Activated T-cell treated with anti-CD3 and anti-CD28 coated beads, Interleukin-2, amount 50 U/mL, for 24 hours (primary cell): ENCODE results near the gene CLDN7.

ENCODE experiments used
- DNase-seq: peaks from one replicate; pipeline ENCODE4 v3.0.0-alpha.2; 2020
- H3K27ac Mint-ChIP-seq: 2 replicates; pipeline ENCODE4 v1.8.0; 2020; ENCODE audit warnings: mild to moderate bottlenecking, mixed read lengths
- H3K27me3 Mint-ChIP-seq: 2 replicates; pipeline ENCODE4 v1.8.0; 2020; ENCODE audit warnings: mixed read lengths
- H3K36me3 Mint-ChIP-seq: 2 replicates; pipeline ENCODE4 v1.8.0; 2020; ENCODE audit warnings: low read depth, mixed read lengths
- H3K4me1 Mint-ChIP-seq: 2 replicates; pipeline ENCODE4 v1.8.0; 2020; ENCODE audit warnings: low read depth, mixed read lengths
- H3K4me3 Mint-ChIP-seq: 2 replicates; pipeline ENCODE4 v1.8.0; 2020; ENCODE audit warnings: mild to moderate bottlenecking, moderate library complexity, mixed read lengths
- H3K9me3 Mint-ChIP-seq: 2 replicates; pipeline ENCODE4 v1.8.0; 2020; ENCODE audit warnings: mixed read lengths

The CLDN7 gene

DNA sequence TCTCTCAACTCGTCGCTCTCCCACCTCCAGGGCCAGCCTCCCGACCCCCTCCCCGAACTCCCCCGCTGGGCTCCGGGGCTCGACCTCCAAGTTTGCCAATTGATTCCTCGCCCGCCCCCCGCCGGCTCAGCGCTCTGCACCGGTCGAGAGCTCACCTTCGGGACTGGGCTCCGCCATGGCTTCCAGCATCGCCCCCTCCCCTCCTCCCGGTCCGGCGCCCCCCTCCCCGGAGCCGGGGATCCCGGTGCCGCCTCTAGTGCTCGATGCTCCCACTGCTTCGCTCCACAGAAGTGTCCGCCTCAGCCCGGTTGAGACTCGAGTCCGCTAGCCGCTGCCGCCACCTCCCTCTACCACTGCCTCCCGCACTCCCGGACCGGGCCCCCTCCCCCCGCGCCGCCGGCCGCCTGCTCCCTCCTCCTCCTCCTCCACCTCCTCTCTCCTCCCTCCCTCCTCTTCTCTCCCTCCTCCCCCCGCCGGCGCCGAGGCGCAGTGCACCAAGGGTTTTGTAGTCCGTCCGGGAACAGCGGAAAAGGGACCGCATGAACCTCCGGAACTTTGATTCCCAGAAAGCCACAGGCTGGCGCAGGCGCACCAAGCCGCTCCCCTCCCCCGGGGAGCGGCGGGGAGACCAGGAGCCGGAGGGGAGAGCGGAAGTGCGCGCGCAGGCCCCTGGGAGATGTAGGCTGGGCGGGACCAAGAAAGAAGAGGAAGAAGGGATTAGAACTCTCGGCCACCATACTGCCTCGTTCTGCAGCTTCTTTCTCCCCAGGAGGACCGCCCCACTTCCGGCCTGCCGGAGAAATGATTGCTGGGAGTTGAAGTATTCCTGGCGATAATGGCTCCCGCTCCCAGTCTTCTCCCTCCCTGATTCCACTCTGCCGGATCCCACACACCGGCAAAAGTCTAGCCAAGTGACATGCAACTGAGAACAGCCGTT is 22.9 kb downstream of the CLDN7 start, which contains the start of gene PHF23:
TSS of gene PHF23 (minus strand) at position 367 of the 937 bp plus-strand sequence. CDS start at position 189, 178 bp downstream.
- Mint-ChIP-seq H3K36me3 (peaks cover 81% of the 10 kb centered on the region), H3K4me3 (peak within 1 kb of the TSS; percentile 98), H3K27ac (peak within 1 kb of the TSS; percentile 99), H3K4me1 (peaks cover 68% of the 10 kb centered on the region), H3K27me3 (no peaks in the 10 kb centered on the region), H3K9me3 (no peaks in the 10 kb centered on the region)
- DNase-seq: peak; percentile 97

DNA sequence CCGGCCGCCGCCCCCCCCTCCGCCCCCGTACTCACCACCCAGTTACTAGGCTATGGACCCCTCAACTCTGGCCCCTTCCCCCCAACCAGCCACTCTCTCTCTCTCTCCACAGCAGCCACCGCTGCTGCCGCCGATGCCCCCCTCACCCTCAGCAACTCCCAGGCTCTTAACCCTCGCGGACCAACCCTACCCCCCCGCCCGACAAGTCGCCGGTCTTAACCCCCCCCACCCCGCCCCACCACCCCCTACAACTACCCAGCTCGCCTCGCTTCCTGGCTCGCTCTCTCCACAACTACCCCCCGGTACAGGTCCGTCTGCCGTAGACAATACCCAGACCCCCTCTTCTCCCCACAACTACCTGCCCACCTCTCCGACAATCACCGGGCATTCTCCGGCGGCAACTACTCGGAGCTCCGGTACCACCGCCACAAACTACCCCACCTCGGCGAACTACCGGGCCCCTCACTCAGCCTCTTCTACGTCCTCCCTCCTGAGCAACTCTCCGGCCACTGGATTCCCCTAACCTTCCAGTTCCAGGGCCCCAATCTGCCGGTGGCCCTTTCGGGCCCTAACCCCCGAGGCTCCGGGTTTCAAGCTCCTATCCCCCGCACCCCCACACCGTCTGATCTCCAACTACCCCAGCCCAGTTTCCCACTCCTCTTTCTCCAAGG is 23.7 kb downstream of the CLDN7 start:
- H3K27ac Mint-ChIP-seq: peak overlapping the region; percentile 99
- H3K36me3 Mint-ChIP-seq: peaks cover 81% of the 10 kb centered on the region
- no peaks in the 10 kb centered on the region for H3K27me3 Mint-ChIP-seq
- peak; percentile 66 for DNase-seq
- no peaks in the 10 kb centered on the region for H3K9me3 Mint-ChIP-seq
- peak overlapping the region; percentile 98 for H3K4me3 Mint-ChIP-seq
- peaks cover 68% of the 10 kb centered on the region for H3K4me1 Mint-ChIP-seq

DNA sequence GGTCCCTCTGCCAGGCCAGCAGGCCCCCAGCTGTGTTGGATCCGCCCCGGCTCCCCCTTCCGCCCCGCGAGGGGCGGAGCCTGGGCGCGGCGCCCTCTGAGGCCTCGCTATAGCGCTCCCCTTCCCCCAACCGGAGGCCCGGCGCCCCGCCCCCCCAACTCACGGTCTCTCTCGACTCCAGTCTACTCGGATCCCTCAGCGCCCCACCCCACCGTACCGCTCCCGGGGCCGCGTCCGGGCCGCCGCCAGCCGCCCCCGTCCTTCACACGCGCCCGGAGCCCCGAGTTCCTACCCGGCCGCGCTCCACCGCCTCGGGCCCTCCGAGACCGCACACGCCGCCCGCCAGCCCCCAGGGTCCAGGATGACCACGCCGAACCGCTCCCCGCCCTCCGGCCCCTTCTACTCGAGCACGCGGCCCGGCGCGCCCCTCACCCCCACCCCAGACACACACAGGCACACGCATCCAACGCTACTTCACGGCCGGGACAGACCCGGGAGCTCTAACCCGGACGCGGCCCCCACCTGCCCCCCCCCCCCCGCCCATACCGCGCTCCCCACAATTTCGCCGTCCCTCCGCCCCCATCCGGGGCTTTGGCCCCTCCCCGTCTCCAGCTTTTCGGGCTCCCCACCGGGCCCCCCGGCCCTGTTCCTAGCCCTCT is 24.4 kb downstream of the CLDN7 start:
- peak overlapping the region; percentile 98 for H3K4me3 Mint-ChIP-seq
- H3K27ac Mint-ChIP-seq: peak overlapping the region; percentile 87
- H3K27me3 Mint-ChIP-seq: no peaks in the 10 kb centered on the region
- peaks cover 66% of the 10 kb centered on the region for H3K4me1 Mint-ChIP-seq
- H3K36me3 Mint-ChIP-seq: peaks cover 82% of the 10 kb centered on the region
- H3K9me3 Mint-ChIP-seq: no peaks in the 10 kb centered on the region
- peak; percentile 90 for DNase-seq

DNA sequence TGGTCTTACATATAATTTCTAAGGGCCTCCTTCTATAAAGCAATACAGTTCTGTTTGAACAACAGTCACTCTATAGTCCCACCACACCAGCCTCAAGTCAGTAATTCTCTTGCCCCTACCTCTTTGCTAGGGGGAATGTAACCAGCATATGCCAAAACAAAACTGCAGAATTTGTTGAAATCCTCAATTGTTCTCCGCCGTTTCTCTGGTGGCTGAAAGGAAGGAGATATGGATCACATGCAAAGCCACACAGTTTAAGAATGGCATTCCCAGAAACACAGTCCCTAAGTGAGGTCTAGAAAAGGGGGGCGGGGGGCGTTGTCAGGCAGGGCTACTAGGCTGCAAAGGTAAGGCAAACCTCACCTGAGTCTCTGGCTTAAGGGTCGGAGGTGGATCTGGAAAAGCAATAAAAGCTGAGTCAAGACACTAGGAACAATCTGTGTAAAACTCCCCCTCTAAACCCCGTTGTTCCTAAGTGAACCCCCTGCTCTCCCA is 25.0 kb downstream of the CLDN7 start:
- H3K4me3 Mint-ChIP-seq: peak overlapping the region; percentile 98
- no peaks in the 10 kb centered on the region for H3K9me3 Mint-ChIP-seq
- peak overlapping the region; percentile 87 for H3K27ac Mint-ChIP-seq
- no peak for DNase-seq
- peaks cover 80% of the 10 kb centered on the region for H3K36me3 Mint-ChIP-seq
- H3K4me1 Mint-ChIP-seq: peaks cover 65% of the 10 kb centered on the region
- no peaks in the 10 kb centered on the region for H3K27me3 Mint-ChIP-seq

DNA sequence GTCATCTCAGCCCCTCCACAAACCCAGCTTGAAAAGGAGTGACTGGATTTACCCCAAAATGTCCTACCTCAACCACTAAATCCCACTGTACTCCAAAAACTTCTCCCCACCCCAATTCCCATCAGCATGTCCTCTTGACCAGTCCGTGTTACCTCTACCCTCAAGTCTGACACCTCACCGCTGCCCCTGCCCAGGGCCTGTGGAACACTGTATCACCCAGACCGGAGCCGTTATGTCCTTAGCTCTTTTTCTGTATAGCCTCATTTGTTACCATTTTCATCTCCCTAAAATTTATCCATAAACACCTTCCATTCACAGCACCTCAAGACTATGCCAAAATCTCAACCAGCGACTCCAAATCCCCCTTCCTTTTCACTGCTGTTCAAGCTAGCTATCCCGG is 25.5 kb downstream of the CLDN7 start:
- Mint-ChIP-seq H3K27ac (peak overlapping the region; percentile 87), H3K9me3 (no peaks in the 10 kb centered on the region), H3K4me1 (peaks cover 67% of the 10 kb centered on the region), H3K27me3 (no peaks in the 10 kb centered on the region), H3K4me3 (peak overlapping the region; percentile 98), H3K36me3 (peaks cover 80% of the 10 kb centered on the region)
- no peak for DNase-seq

DNA sequence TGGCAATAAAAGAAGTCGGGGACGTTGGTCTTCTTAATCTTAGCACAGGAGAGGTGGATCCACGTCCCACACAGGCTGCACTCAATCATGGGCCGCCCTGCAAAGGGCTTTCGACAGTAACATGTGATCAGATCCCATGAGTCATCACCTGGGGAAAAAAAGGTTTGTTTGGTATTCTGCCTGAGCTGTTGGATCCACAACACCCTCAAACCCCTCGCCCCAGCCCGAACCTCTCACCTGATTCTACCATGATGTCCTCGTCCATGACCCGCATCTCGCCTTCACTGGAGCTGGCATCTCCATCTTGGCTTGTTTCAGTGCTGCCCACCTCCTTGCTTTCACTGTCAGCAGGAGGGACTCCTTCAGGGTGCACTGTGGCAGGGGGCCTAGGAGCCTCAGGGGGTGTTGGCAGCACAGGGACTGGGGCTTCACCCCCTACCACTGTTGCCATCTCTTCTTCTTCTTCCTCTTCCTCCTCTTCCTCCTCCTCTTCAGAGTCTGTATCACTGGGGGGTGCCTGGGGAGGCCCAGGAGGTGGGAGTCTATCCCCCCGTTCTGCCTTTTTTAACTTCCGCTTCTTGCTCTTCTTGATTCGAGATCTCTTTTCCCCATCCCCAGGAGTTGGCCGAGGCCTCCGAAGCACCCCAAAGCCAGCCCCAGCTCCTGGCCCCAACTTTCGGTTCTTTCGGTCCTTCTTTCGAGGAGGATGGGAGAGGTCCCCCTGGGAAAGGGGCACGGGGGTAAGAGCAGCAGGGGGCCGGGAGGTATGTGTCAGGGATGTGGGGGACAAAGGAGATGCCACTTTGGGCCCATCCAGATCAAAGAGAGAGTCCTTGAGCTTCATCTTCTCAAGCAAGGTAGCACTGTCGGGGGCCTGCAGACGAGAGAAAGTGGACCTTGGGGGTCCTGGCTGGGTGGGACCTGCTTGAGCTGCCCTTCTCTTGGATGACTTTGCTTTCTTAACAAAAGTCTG is 26.3 kb downstream of the CLDN7 start:
- no peak for DNase-seq
- H3K27ac Mint-ChIP-seq: peak overlapping the region; percentile 96
- peaks cover 63% of the 10 kb centered on the region for H3K4me1 Mint-ChIP-seq
- peaks cover 77% of the 10 kb centered on the region for H3K36me3 Mint-ChIP-seq
- no peaks in the 10 kb centered on the region for H3K9me3 Mint-ChIP-seq
- peak overlapping the region; percentile 96 for H3K4me3 Mint-ChIP-seq
- H3K27me3 Mint-ChIP-seq: no peaks in the 10 kb centered on the region

DNA sequence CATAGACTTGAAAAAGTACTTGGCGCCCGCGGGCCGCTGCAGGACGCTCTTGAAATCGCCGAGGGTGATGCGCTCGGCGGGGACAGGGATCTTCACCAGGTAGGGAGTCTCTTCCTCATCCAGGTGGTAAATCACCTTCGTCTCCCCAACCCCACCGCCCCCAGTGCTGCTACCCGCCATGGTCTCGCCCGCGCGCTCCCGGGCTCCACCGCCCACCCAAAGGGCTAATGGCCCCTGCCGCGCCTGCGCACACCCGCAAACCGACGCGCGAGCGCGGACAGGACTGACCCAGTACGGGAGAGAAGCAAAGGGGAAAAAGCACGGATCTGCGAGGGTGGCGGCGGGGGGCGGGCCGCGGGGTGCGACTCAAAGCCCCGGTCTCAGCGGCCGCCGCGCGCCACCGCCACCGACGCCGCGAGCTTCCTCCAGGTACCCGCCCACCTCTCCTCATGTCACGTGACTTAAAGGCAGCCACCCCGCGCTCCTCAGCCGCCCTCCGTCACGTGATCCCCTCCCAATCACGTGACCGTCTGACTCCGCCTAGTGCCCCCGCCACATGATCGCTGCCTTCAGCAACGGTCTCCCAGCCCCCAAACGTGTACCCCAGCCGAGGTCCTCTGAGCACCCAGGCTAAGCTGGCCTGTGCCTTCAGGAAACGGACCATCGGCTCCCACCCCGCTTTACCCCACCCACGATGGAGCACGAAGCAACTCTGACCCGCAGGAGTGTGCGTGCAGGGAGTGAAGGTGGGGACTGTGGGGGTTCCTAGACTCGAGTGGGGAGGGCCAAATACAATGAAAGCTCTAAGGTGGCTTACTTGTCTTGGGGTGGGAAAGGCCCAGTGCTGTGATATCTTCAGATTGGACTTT is 28.0 kb downstream of the CLDN7 start, which contains the start of gene DVL2:
TSS of gene DVL2 (minus strand) at position 435 of the 869 bp plus-strand sequence. CDS start at position 180, 255 bp downstream.
- peaks cover 80% of the 10 kb centered on the region for H3K36me3 Mint-ChIP-seq
- H3K27ac Mint-ChIP-seq: peak within 1 kb of the TSS; percentile 96
- H3K27me3 Mint-ChIP-seq: no peaks in the 10 kb centered on the region
- peaks cover 56% of the 10 kb centered on the region for H3K4me1 Mint-ChIP-seq
- no peaks in the 10 kb centered on the region for H3K9me3 Mint-ChIP-seq
- DNase-seq: peak; percentile 95
- H3K4me3 Mint-ChIP-seq: peak within 1 kb of the TSS; percentile 96

DNA sequence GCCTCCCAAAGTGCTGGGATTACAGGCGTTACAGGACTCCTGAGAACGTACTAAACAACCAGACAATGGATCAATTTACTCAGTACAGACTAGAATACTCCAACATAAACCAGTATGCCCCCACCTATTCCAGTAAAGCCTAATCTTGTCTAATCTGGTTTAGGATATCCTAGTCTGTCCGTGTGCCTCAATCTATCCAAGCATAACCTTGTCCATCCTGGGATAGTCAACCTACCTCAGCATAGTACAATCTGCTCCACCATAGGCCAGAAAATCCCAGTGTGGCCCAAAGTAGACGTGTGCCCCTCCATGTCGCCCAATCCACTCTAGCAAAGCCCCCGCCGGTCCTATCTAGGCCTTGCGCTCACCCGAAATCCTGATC is 28.6 kb downstream of the CLDN7 start:
- Mint-ChIP-seq H3K4me3 (peak overlapping the region; percentile 96), H3K9me3 (no peaks in the 10 kb centered on the region), H3K27ac (peak overlapping the region; percentile 96), H3K36me3 (peaks cover 82% of the 10 kb centered on the region), H3K27me3 (no peaks in the 10 kb centered on the region), H3K4me1 (peaks cover 60% of the 10 kb centered on the region)
- DNase-seq: no peak

DNA sequence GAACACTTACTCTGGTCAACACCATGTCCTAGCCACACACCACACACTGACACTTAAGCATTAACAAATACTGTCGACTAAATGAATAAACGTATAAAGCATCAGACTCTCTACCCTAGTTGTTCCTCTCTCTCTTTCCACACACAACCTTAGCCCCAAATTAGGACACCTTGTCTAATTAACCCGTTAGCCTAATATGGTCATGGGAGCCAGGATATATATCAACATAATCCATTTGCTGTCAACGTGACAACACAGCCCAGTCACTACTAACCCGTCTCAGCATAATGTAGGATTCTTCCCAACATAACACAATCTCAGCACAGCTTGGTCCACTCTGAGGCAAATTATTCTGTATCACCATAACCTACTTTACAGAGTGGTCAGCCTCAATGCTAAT is 30.2 kb downstream of the CLDN7 start:
- Mint-ChIP-seq H3K4me3 (peak overlapping the region; percentile 96), H3K36me3 (peaks cover 92% of the 10 kb centered on the region)

DNA sequence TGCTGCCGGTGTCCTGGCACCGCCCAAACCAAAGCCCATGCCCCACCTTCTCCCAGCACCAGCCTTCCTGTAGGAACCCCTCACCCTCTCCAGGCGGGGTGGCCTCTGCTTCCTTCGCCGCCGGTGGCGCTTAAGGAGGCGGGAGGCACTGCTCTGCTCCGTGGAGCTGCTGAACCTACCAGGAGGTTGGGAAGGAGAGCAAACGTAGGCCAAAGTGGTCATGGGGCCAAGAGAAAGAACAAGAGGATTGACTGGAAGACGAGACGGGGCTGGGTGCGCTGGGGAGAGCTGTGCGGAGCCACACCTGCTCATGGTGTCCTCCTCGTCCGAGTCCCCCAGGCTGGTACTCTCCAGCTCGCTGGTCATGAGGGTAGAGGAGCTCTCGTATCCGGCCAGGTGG is 32.8 kb downstream of the CLDN7 start:
- no peaks in the 10 kb centered on the region for H3K9me3 Mint-ChIP-seq
- peak overlapping the region; percentile 52 for H3K27ac Mint-ChIP-seq
- H3K4me3 Mint-ChIP-seq: no peak overlapping the region
- no peak for DNase-seq
- peaks cover 90% of the 10 kb centered on the region for H3K36me3 Mint-ChIP-seq
- peaks cover 39% of the 10 kb centered on the region for H3K4me1 Mint-ChIP-seq
- H3K27me3 Mint-ChIP-seq: no peaks in the 10 kb centered on the region

More for the DNA sequence above, 30.2 kb downstream of the CLDN7 start:
- Mint-ChIP-seq H3K9me3 (no peaks in the 10 kb centered on the region), H3K27ac (peak overlapping the region; percentile 13), H3K4me1 (peaks cover 65% of the 10 kb centered on the region), H3K27me3 (no peaks in the 10 kb centered on the region)
- no peak for DNase-seq

DNA sequence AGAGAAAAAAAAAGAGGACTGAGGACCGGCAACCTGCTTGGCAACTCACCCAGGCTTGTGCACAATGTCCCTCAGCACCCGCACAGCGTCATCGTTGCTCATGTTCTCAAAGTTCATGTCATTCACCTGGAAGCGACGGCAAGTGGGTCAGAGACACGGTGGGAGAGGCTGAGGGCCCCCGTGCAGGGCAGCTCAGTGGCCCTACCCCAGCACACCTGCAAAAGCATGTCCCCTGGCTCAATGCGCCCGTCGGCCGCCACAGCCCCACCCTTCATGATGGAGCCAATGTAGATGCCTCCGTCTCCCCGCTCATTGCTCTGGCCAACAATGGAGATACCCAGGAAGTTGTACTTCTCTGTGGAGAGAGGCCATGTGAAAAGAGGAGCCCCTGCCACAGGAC is 33.4 kb downstream of the CLDN7 start:
- Mint-ChIP-seq H3K9me3 (no peaks in the 10 kb centered on the region), H3K36me3 (peaks cover 90% of the 10 kb centered on the region), H3K27ac (peak overlapping the region; percentile 52), H3K4me3 (no peak overlapping the region), H3K27me3 (no peaks in the 10 kb centered on the region), H3K4me1 (peaks cover 37% of the 10 kb centered on the region)
- DNase-seq: no peak

DNA sequence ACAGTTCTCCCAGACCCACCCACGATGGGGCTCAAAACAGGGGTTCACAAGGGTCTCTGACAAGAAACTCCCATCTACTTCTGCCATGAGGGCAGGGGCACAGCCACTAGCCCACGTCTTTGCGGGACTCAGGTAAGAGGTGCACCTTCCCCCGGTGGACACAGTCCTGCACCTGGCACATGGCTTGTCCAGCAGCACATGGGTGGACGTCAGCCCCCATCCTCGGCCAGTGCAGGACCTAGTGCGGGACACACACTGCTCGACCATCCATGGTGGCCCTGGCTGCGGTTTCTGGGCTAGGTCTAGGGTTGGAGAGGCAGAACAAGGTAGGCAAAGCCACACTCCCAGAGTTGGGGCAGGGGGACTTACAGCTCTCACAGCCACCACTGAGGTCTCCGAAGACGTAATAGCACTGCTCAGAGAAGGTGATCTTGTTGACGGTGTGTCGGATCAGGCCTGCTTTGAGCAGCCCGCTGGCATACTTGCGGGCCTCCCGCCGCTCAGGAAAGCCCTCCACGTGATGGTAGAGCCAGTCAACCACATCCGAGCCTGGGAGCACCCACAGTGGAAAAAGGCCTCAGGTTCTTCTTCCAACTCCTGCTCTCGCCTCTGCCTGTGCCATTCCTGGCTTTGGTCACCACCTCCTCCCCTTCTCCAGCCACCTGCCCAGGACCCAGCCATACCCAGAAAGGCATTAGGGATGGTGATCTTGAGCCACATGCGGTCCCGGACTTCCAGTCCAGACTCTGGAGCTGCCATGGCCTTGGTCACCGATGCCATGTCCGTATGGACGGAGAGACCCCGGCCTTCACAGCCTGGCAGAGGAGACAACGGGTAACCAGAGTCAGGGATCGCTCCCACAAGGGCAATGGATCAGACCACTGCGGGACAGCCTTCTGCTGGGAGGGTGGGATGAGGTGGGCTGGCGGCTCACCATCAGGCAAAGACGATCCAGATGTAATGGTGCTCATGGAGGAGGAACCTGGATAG is 35.3 kb downstream of the CLDN7 start:
- Mint-ChIP-seq H3K9me3 (no peaks in the 10 kb centered on the region), H3K4me1 (peaks cover 27% of the 10 kb centered on the region), H3K27me3 (no peaks in the 10 kb centered on the region), H3K27ac (peak overlapping the region; percentile 69), H3K4me3 (no peak overlapping the region), H3K36me3 (peaks cover 93% of the 10 kb centered on the region)
- no peak for DNase-seq
